ENCODE results near the gene CHD8. TPM values are rescaled to one million over a fixed set of nuclear protein-coding genes. Genes with fewer than 3 reads are reported as not detected.

CHD8 gene
- polyA plus RNA-seq, 1 donor: 44.8 TPM

- DNase-seq: no peak
These were observed 88.3 kb downstream of the CHD8 start for GRCh38 chr14:21367582-21368144.

GRCh38 chr14:21356511-21356910 lies 99.4 kb downstream of the CHD8 start:
- DNase-seq: no peak

- DNase-seq: no peak
These were observed 103.3 kb downstream of the CHD8 start for GRCh38 chr14:21352587-21352986.

- DNase-seq: no peak
These were observed 105.4 kb downstream of the CHD8 start for GRCh38 chr14:21350539-21350938.

- DNase-seq: no peak
These were observed 108.7 kb downstream of the CHD8 start for GRCh38 chr14:21347201-21347600.

- no peak for DNase-seq
These were observed 109.3 kb downstream of the CHD8 start for GRCh38 chr14:21346532-21347135.

- DNase-seq: no peak
These were observed 112.7 kb downstream of the CHD8 start for GRCh38 chr14:21343035-21343794.

Other genes with a start within 250 kb of the CHD8 start
- 398 TPM for gene HNRNPC, start 186.7 kb downstream of the CHD8 start, polyA plus RNA-seq (ENCODE audit: insufficient read length)
- gene RPGRIP1, start 176.0 kb downstream of the CHD8 start, polyA plus RNA-seq (ENCODE audit: insufficient read length): 1.2 TPM
- 68.4 TPM for gene SUPT16H, start 72.1 kb downstream of the CHD8 start, polyA plus RNA-seq (ENCODE audit: insufficient read length)
- 21.8 TPM for gene RAB2B, start 20.8 kb upstream of the CHD8 start, polyA plus RNA-seq (ENCODE audit: insufficient read length)
- gene TOX4, start 21.1 kb upstream of the CHD8 start, polyA plus RNA-seq (ENCODE audit: insufficient read length): 47.0 TPM
- 43.7 TPM for gene METTL3, start 55.2 kb upstream of the CHD8 start, polyA plus RNA-seq (ENCODE audit: insufficient read length)
- 11.9 TPM for gene SALL2, start 70.2 kb upstream of the CHD8 start, polyA plus RNA-seq (ENCODE audit: insufficient read length)
- gene OR10G3, start 124.0 kb upstream of the CHD8 start, polyA plus RNA-seq (ENCODE audit: insufficient read length): not detected
- gene OR10G2, start 178.8 kb upstream of the CHD8 start, polyA plus RNA-seq (ENCODE audit: insufficient read length): not detected
- gene OR4E2, start 197.7 kb upstream of the CHD8 start, polyA plus RNA-seq (ENCODE audit: insufficient read length): not detected
- not detected for gene OR4E1, start 217.7 kb upstream of the CHD8 start, polyA plus RNA-seq (ENCODE audit: insufficient read length)